Measurements from ENCODE around the gene TYW3.

The TYW3 gene

DNA sequence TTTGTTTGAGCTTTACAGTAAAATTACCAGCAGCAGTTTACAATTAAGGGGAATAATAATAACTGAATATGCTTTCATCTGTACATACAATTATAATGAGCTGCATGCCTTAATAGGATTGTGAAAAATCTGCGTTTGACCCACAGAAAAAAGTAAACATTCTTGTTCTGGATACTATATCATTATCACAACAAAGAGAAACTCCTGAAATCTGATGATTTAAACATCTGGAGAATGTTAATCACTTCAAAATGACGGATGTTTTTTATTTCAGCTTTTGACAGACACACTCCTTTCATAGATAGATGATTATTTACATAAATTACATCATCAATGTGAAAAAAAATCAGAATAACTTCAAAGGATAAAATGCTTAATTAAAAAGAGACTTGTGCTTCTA is 58.5 kb downstream of the TYW3 start:
- DNase-seq (ENCODE audit: low read depth): no peak

GRCh38 chr1:74799119-74799657 is 66.2 kb downstream of the TYW3 start:
- DNase-seq (ENCODE audit: low read depth): no peak

- no peak for DNase-seq (ENCODE audit: low read depth)
Measured at GRCh38 chr1:74811436-74812179, 78.7 kb downstream of the TYW3 start.

DNA sequence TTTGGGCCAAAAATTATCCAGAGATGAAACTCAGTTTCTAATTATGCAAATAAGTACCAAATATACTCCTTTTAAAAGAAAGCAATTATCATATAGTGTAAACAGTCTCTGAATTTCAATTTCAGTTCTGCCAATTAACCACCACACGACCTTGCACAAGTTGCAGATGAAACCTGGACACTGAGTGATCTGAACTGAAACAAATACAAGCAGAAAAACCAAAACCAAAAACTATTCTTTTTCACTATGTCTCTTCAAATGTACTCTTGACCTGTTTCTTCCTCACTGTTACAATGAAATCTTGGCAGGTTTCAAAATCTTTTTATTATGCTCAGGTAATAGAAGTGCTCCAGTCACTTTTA is 79.2 kb downstream of the TYW3 start:
- DNase-seq (ENCODE audit: low read depth): no peak

Data from stimulated activated CD4-positive, alpha-beta T cell treated with anti-CD3 and anti-CD28 coated beads, Interleukin-2, amount 100 ng/mL, for 4 hours (primary cell).